Bronchial epithelial cell (primary cell): ENCODE results near the gene AP2B1. TPM values are rescaled to one million over a fixed set of nuclear protein-coding genes. Genes with fewer than 3 reads are reported as not detected.

Experiments used
- DNase-seq: peaks from one replicate; pipeline ENCODE4 v3.0.0-alpha.2; 2010; ENCODE audit warnings: low read depth
- FAIRE-seq: peaks from 2 replicates; lab custom pipeline; 2011; peaks lifted over from hg19 to GRCh38; lab: Jason Lieb, UNC
- H3K27me3 ChIP-seq: 2 replicates; pipeline ENCODE4 v1.5.1; 2011; ENCODE audit warnings: low read length; ENCODE audit not compliant: control insufficient read depth, insufficient read depth
- H3K36me3 ChIP-seq: 2 replicates; pipeline ENCODE4 v1.5.1; 2011; ENCODE audit warnings: low read length; ENCODE audit not compliant: control insufficient read depth, insufficient read depth
- H3K4me3 ChIP-seq: 2 replicates; pipeline ENCODE4 v1.5.1; 2011; ENCODE audit warnings: mild to moderate bottlenecking, low read depth, low read length, control low read depth
- total RNA-seq: library from RNA; depleted of rRNA; stranded (reverse); fragments of >200 nt; gene quantifications from 2 replicates; pipeline ENCODE4 v1.2.1, GENCODE V29; 2014
- TF ChIP-seq, protein P1 (sequence below): IDR thresholded peaks from 2 replicates; pipeline ENCODE4 v1.5.1; 2011; ENCODE audit warnings: mild to moderate bottlenecking, moderate library complexity, low read length, control low read depth, inconsistent platforms; ENCODE audit not compliant: insufficient read depth, severe bottlenecking

Gene AP2B1
- total RNA-seq, 1 donor from 2014 or later = 50.8 TPM

DNA sequence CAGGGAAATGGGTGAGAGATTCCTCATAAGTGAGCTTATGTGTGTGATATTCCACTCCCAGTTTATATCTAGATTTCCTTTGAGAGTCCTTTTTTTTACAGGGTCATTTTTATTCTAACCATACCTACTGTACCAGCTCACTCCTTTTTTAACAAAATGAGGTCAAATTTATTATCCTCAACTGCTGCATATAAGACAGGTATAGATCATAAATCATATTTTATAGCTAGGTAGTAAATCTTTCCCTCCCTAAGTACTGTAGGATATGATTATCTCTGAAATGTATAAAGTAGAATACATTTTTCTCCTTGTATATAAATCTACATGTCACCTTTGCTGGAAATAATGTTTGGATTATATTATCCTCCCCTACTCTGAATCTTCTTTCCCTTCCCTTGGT is 31.5 kb downstream of the AP2B1 start:
- FAIRE-seq (no peak), DNase-seq (no peak)
- no peaks in the 10 kb centered on the region for H3K27me3 ChIP-seq
- TF ChIP-seq, protein P1, sequence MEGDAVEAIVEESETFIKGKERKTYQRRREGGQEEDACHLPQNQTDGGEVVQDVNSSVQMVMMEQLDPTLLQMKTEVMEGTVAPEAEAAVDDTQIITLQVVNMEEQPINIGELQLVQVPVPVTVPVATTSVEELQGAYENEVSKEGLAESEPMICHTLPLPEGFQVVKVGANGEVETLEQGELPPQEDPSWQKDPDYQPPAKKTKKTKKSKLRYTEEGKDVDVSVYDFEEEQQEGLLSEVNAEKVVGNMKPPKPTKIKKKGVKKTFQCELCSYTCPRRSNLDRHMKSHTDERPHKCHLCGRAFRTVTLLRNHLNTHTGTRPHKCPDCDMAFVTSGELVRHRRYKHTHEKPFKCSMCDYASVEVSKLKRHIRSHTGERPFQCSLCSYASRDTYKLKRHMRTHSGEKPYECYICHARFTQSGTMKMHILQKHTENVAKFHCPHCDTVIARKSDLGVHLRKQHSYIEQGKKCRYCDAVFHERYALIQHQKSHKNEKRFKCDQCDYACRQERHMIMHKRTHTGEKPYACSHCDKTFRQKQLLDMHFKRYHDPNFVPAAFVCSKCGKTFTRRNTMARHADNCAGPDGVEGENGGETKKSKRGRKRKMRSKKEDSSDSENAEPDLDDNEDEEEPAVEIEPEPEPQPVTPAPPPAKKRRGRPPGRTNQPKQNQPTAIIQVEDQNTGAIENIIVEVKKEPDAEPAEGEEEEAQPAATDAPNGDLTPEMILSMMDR = no peak
- H3K36me3 ChIP-seq = peaks cover 3% of the 10 kb centered on the region
- no peak overlapping the region for H3K4me3 ChIP-seq

DNA sequence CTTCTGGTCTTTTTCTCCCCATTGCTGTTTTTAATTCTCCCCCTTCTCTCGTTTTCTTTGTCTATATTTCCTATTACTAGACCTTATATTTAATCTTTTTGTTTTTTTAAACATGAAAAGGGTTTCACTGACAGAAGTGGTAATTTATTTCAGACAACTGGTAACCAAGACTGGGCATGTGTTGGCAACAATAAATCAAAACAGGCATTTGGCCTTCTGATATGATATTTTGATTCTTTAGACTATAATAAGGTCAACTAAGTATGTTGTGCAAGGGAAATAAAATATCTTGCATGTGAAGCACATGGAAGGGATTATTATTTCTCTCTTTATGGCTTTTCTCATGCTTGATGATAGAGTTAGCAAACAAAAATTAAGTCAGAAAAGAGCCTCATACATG is 34.6 kb downstream of the AP2B1 start:
- H3K36me3 ChIP-seq = peaks cover 3% of the 10 kb centered on the region
- TF ChIP-seq, protein P1 = no peak
- FAIRE-seq (no peak), DNase-seq (no peak)
- no peak overlapping the region for H3K4me3 ChIP-seq
- H3K27me3 ChIP-seq = no peaks in the 10 kb centered on the region

DNA sequence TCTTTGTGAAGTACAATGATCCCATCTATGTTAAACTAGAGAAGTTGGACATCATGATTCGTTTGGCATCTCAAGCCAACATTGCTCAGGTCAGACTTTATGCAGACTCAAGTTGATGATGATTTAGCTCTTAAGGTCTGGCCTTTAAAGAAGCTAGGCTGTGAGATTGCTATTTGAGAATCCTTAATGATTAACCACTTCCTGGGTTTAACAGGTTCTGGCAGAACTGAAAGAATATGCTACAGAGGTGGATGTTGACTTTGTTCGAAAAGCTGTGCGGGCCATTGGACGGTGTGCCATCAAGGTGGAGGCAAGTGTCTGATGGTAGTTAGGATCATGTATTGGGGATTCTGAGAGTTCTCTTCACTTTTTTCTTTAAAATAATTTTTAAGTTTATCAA is 40.3 kb downstream of the AP2B1 start:
- TF ChIP-seq, protein P1 = no peak
- FAIRE-seq = no peak
- no peaks in the 10 kb centered on the region for H3K27me3 ChIP-seq
- peak; percentile 64 for DNase-seq
- no peak overlapping the region for H3K4me3 ChIP-seq
- peaks cover 4% of the 10 kb centered on the region for H3K36me3 ChIP-seq

DNA sequence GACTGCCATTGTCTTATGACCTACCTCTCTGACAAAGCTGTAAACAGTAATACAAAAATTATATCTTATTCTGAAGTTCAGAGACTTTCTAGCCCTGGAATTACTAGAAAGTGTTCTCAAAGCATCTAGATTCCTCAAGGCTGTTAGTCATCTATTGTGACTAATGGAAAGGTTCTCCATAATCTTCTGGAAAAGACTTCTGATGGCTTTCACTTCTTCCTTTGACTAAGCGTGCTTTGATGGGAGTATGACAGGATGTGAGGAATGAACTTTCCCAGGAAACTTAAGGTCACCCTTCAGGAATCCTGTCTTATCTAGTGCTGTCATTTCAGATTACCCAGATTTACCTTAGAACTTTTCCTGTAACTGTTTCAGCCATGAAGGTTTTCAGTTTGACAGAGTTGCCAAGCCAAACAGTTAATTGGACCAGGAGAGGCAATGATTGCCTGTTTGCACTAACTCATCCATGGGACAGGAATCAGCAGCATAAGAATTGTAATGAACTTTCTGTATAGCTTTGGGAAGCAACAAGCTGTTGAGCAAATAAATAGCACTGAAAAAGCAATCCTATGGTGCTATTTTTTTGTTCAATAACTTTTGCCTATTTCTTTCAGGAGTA is 43.5 kb downstream of the AP2B1 start:
- Histone ChIP-seq H3K36me3 (peaks cover 4% of the 10 kb centered on the region), H3K4me3 (no peak overlapping the region), H3K27me3 (no peaks in the 10 kb centered on the region)
- peak; percentile 91 for DNase-seq
- FAIRE-seq = peak; percentile 32
- TF ChIP-seq, protein P1 = no peak

DNA sequence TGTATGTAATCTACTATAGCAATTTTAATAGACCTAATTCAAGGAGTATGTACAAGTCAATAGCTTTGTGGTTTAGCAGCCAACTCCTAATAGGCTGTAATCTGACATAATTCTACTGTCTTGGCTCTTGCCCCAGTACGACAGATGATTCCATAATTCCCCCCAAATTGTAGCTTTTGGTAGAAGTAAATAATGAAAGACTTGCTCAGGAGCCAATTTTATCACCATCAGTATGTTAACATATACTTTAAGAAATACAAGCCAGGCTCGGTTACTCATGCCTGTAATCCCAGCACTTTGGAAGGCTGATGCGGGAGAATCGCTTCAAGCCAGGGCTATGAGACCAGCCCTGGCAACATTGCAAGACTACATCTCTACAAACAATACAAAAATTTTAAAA is 53.9 kb downstream of the AP2B1 start:
- FAIRE-seq (no peak), DNase-seq (no peak)
- TF ChIP-seq, protein P1 = no peak
- no peak overlapping the region for H3K4me3 ChIP-seq
- H3K36me3 ChIP-seq = peaks cover 8% of the 10 kb centered on the region
- H3K27me3 ChIP-seq = no peaks in the 10 kb centered on the region

DNA sequence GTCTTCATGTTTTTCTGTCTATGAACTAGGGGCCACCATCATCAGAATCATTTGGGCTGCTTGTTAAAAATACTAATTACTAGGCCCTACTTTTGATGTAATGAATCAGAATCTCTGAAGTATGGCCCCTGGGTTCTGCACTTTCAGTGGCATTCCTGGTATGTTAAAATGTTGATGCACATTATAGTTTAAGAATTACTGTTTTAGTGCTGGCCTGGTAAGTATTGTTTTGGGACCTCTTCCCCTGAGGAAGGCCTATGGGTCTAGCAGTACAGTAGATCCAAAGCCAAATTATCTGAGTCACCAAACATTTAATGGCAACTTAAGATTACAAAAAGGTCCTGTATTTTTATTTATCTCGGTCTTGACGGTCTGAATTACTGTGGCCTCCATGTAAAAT is 58.8 kb downstream of the AP2B1 start:
- Histone ChIP-seq H3K27me3 (no peaks in the 10 kb centered on the region), H3K4me3 (no peak overlapping the region), H3K36me3 (peaks cover 9% of the 10 kb centered on the region)
- FAIRE-seq (no peak), DNase-seq (no peak)
- TF ChIP-seq, protein P1 = no peak
